HepG2 (cell line): ENCODE measurements around the gene L3MBTL4. TPM values are rescaled to one million over a fixed set of nuclear protein-coding genes. Genes with fewer than 3 reads are reported as not detected.

Source experiments
- ATAC-seq: fragments of 200-7000 bp; cut with Tn5 transposase; 3 replicates; pipeline ENCODE4 v1.9.1; 2020; ENCODE audit warnings: mild to moderate bottlenecking, moderate library complexity
- BruUV-seq: library from RNA; stranded (reverse); fragments of 400-500 nt; replicated peaks from 2 replicates; lab custom pipeline; 2021; lab: Mats Ljungman, UMichigan
- CTCF ChIA-PET: fragments of 300-600 bp; formaldehyde crosslinking; extraction: SDS; loops from one replicate; lab custom pipeline; 2021; ENCODE audit warnings: low total read pairs, inconsistent platforms, low intra/inter-chr PET ratio; lab: Yijun Ruan, JAX
- POLR2A ChIA-PET: fragments of 350-600 bp; sonication (Branson Sonifier 250); formaldehyde crosslinking; loops from one replicate; lab custom pipeline; 2020; ENCODE audit warnings: antibody characterized with exemption, inconsistent platforms; lab: Yijun Ruan, JAX
- DNase-seq: peaks from one replicate; pipeline ENCODE4 v3.0.0-alpha.2; 2015; ENCODE audit warnings: low spot score
- FAIRE-seq: peaks from 3 replicates; lab custom pipeline; 2011; peaks lifted over from hg19 to GRCh38; lab: Jason Lieb, UNC
- H2AFZ ChIP-seq: one replicate; pipeline ENCODE4 v1.6.1; 2011; ENCODE audit warnings: low read length, inconsistent platforms
- H3K27ac ChIP-seq: fragments of 300-600 bp; 3 replicates; pipeline ENCODE4 v1.8.0; 2011; ENCODE audit warnings: mixed run types, mild to moderate bottlenecking, mixed read lengths, low read length, inconsistent platforms; ENCODE audit not compliant: insufficient read depth; ENCODE audit errors: extremely low read length
- H3K27me3 ChIP-seq, 2 experiments: fragments of 200-600 bp in 1 of 2; 2 replicates in 1 of 2; 3 replicates in 1 of 2; pipeline versions ENCODE4 v1.6.0 to v1.8.0; 2011; ENCODE audit warnings: low read length in 2 of 2, mild to moderate bottlenecking in 2 of 2, moderate library complexity in 2 of 2, inconsistent platforms in 1 of 2; ENCODE audit not compliant: insufficient read depth in 2 of 2, control insufficient read depth in 1 of 2
- H3K36me3 ChIP-seq, 2 experiments: fragments of 200-600 bp in 1 of 2; replicated peaks in 1 of 2; 2 replicates in 1 of 2; 3 replicates in 1 of 2; pipeline versions ENCODE4 v1.5.1 to v1.8.0; 2011; ENCODE audit warnings: low read length in 2 of 2, inconsistent platforms in 1 of 2; ENCODE audit not compliant: insufficient read depth in 2 of 2, control insufficient read depth in 1 of 2
- H3K4me1 ChIP-seq: 2 replicates; pipeline ENCODE4 v1.5.1; 2012; ENCODE audit warnings: low read length, inconsistent platforms; ENCODE audit not compliant: insufficient read depth
- H3K4me2 ChIP-seq: 2 replicates; pipeline ENCODE4 v1.6.0; 2011; ENCODE audit warnings: low read depth, low read length, inconsistent platforms
- H3K4me3 ChIP-seq, 3 experiments: fragments of 200-600 bp in 1 of 3; sonication (generic), shearing (Covaris generic) in 1 of 3; replicated peaks in 1 of 3; 2 replicates each; pipeline ENCODE4 v1.5.1; 2011 to 2016; ENCODE audit warnings: low read length in 3 of 3, inconsistent platforms in 2 of 3, low read depth in 2 of 3, mild to moderate bottlenecking in 2 of 3, control low read depth in 1 of 3, mixed read lengths in 1 of 3; ENCODE audit not compliant: insufficient read depth in 1 of 3
- H3K79me2 ChIP-seq: one replicate; pipeline ENCODE4 v1.6.1; 2011; ENCODE audit warnings: low read length, inconsistent platforms; ENCODE audit not compliant: insufficient read depth
- H3K9ac ChIP-seq: 2 replicates; pipeline ENCODE4 v1.6.0; 2011; ENCODE audit warnings: mild to moderate bottlenecking, low read depth, low read length, inconsistent platforms; ENCODE audit not compliant: insufficient read depth
- H3K9me3 ChIP-seq: 2 replicates; pipeline ENCODE4 v1.5.1; 2012; ENCODE audit warnings: mild to moderate bottlenecking, low read length
- H4K20me1 ChIP-seq: 2 replicates; pipeline ENCODE4 v1.6.0; 2011; ENCODE audit warnings: inconsistent platforms, mild to moderate bottlenecking, low read length, moderate library complexity; ENCODE audit not compliant: insufficient read depth
- FOXA1 ChIP-seq, 2 experiments: fragments of 450-650 bp in 1 of 2; sonication (generic) in 1 of 2; formaldehyde crosslinking in 1 of 2; IDR thresholded peaks; 2 replicates each; pipeline versions ENCODE4 v1.4.0 to v1.6.1; 2016 to 2020; ENCODE audit warnings: missing genetic modification reagents in 1 of 2
- MEIS1 ChIP-seq: sonication (generic); formaldehyde crosslinking; IDR thresholded peaks from 2 replicates; pipeline ENCODE4 v1.9.0; 2021; ENCODE audit warnings: mild to moderate bottlenecking, missing genetic modification reagents, moderate library complexity, borderline replicate concordance
- MEIS2 ChIP-seq: sonication (generic); formaldehyde crosslinking; IDR thresholded peaks from 2 replicates; pipeline ENCODE4 v1.9.0; 2021; ENCODE audit warnings: mild to moderate bottlenecking, missing genetic modification reagents
- RNF2 ChIP-seq: fragments of 450-650 bp; conservative IDR thresholded peaks from 2 replicates; pipeline ENCODE4 v1.6.1; 2016; ENCODE audit warnings: low read depth
- ZNF142 ChIP-seq: sonication (generic); formaldehyde crosslinking; IDR thresholded peaks from 2 replicates; pipeline ENCODE4 v1.4.0; 2020; ENCODE audit warnings: missing genetic modification reagents
- ZNF205 ChIP-seq: IDR thresholded peaks from 2 replicates; pipeline ENCODE4 v1.6.1; 2018; ENCODE audit warnings: missing biosample characterization, missing genetic modification reagents
- ZNF30 ChIP-seq: sonication (generic); formaldehyde crosslinking; IDR thresholded peaks from 2 replicates; pipeline ENCODE4 v1.5.0; 2020; ENCODE audit warnings: mild to moderate bottlenecking, missing genetic modification reagents
- ZNF547 ChIP-seq: sonication (generic); formaldehyde crosslinking; IDR thresholded peaks from 2 replicates; pipeline ENCODE4 v1.5.1; 2020; ENCODE audit warnings: mild to moderate bottlenecking, missing genetic modification reagents
- ZNF792 ChIP-seq: IDR thresholded peaks from 2 replicates; pipeline ENCODE4 v1.6.1; 2016
- ZNF891 ChIP-seq: sonication (generic); formaldehyde crosslinking; IDR thresholded peaks from 2 replicates; pipeline ENCODE4 v1.5.0; 2020; ENCODE audit warnings: mild to moderate bottlenecking, missing genetic modification reagents
- ZSCAN31 ChIP-seq: sonication (generic); formaldehyde crosslinking; IDR thresholded peaks from 2 replicates; pipeline ENCODE4 v1.5.0; 2020; ENCODE audit warnings: low read depth, mild to moderate bottlenecking, missing genetic modification reagents
- whole genome bisulfite sequencing: methylation state at CpG from one replicate; pipeline ENCODE4 v1.1.6; 2017; ENCODE audit warnings: low lambda C conversion rate; 5-methylcytosine and 5-hydroxymethylcytosine counted together
- in situ Hi-C: cut with HindIII; loops from 2 replicates; pipeline ENCODE4 v1.10.0; 2017; ENCODE audit warnings: low pct_unique_long_range_greater_than_20kb; ENCODE audit not compliant: extremely low pct_ligation_motif_present
- intact Hi-C: fragments of 100-400 bp; cut with micrococcal nuclease; formaldehyde crosslinking; loops from one replicate; pipeline ENCODE4 v1.10.0; 2022; ENCODE audit not compliant: unreplicated experiment
- polyA plus RNA-seq, 8 experiments: library from polyadenylated mRNA; depleted of rRNA in 3 of 8; stranded (reverse) in 7 of 8; unstranded in 1 of 8; fragments of >200 nt; fragmentation: Illumina TruSeq in 4 of 8; extraction: Trizol in 4 of 8; gene quantifications; 2 replicates each; pipeline versions ENCODE4 v1.2.1 to v1.2.3, GENCODE V29; 2011 to 2016; ENCODE audit warnings: low read depth in 4 of 8, missing spikeins in 1 of 8, mixed read lengths in 1 of 8; ENCODE audit not compliant: insufficient read depth in 1 of 8
- total RNA-seq, 5 experiments: library from RNA; depleted of rRNA; stranded (reverse); fragments of >200 nt; fragmentation: Illumina TruSeq; extraction: Trizol; gene quantifications; 2 replicates each; pipeline ENCODE4 v1.2.3, GENCODE V29; 2016; ENCODE audit warnings: low read depth in 1 of 5
- TF ChIP-seq, protein P1 (sequence below): sonication (generic); formaldehyde crosslinking; IDR thresholded peaks from 2 replicates; pipeline ENCODE4 v1.8.1; 2023; ENCODE audit warnings: mild to moderate bottlenecking, missing genetic modification reagents
- TF ChIP-seq, protein P2 (sequence below): sonication (generic); formaldehyde crosslinking; IDR thresholded peaks from 2 replicates; pipeline ENCODE4 v1.8.1; 2023; ENCODE audit warnings: missing genetic modification reagents, mild to moderate bottlenecking, borderline replicate concordance
- TF ChIP-seq, protein P3 (sequence below), 2 experiments: sonication (generic) in 1 of 2; formaldehyde crosslinking in 1 of 2; IDR thresholded peaks; 2 replicates each; pipeline versions ENCODE4 v1.4.0 to v1.6.1; 2018 to 2020; ENCODE audit warnings: missing genetic modification reagents in 2 of 2, borderline replicate concordance in 1 of 2, low read depth in 1 of 2, mild to moderate bottlenecking in 1 of 2, missing biosample characterization in 1 of 2
- TF ChIP-seq, protein P4 (sequence below): sonication (generic); formaldehyde crosslinking; IDR thresholded peaks from 2 replicates; pipeline ENCODE4 v1.9.0; 2021; ENCODE audit warnings: missing genetic modification reagents, mild to moderate bottlenecking, borderline replicate concordance

The L3MBTL4 gene
- total and polyA plus RNA-seq, 2 of the 13 experiments (the other 11 are each of a cell fraction or from before 2014, with no cell fraction given), result 10.8 to 13.3 TPM

- intact Hi-C loops (no loop called here), in situ Hi-C loops (no loop called here)
- H3K79me2 ChIP-seq, result no peaks in the 10 kb centered on the region
- no peak overlapping the region for H3K4me2 ChIP-seq
- H2AFZ ChIP-seq, result no peak overlapping the region
- DNase-seq (no peak), ATAC-seq (no peak), FAIRE-seq (no peak)
- WGBS, result 33% methylated on average over 5 of the region's 5 CpGs
- BruUV-seq, result no TSS peak
- no peaks in the 10 kb centered on the region for H3K4me1 ChIP-seq
- H4K20me1 ChIP-seq, result no peaks in the 10 kb centered on the region
- POLR2A ChIA-PET, result no interaction called here
- no peak overlapping the region for H3K4me3 ChIP-seq
- H3K36me3 ChIP-seq, result no peaks in the 10 kb centered on the region
- no peak overlapping the region for H3K9ac ChIP-seq
- no peaks in the 10 kb centered on the region for H3K27me3 ChIP-seq
- H3K27ac ChIP-seq, result no peak overlapping the region
- CTCF ChIA-PET, result no interaction called here
- no peaks in the 10 kb centered on the region for H3K9me3 ChIP-seq
- TF ChIP-seq, protein P1, sequence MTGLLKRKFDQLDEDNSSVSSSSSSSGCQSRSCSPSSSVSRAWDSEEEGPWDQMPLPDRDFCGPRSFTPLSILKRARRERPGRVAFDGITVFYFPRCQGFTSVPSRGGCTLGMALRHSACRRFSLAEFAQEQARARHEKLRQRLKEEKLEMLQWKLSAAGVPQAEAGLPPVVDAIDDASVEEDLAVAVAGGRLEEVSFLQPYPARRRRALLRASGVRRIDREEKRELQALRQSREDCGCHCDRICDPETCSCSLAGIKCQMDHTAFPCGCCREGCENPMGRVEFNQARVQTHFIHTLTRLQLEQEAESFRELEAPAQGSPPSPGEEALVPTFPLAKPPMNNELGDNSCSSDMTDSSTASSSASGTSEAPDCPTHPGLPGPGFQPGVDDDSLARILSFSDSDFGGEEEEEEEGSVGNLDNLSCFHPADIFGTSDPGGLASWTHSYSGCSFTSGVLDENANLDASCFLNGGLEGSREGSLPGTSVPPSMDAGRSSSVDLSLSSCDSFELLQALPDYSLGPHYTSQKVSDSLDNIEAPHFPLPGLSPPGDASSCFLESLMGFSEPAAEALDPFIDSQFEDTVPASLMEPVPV (CRISPR knock-in tag), result no peak
- TF ChIP-seq ZNF30 (no peak), MEIS2 (CRISPR knock-in tag) (no peak), ZNF792 (CRISPR knock-in tag) (no peak), MEIS1 (no peak), ZNF205 (CRISPR knock-in tag) (no peak), FOXA1 (IDR thresholded peaks at IDR 0.05) (no peak), FOXA1 (CRISPR knock-in tag; IDR thresholded peaks at IDR 0.05) (no peak), ZNF142 (CRISPR knock-in tag) (no peak), ZNF891 (CRISPR knock-in tag) (no peak), ZSCAN31 (CRISPR knock-in tag) (no peak), ZNF547 (CRISPR knock-in tag) (no peak), RNF2 (no peak)
- TF ChIP-seq, protein P2, sequence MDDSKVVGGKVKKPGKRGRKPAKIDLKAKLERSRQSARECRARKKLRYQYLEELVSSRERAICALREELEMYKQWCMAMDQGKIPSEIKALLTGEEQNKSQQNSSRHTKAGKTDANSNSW (CRISPR knock-in tag), result no peak
- TF ChIP-seq, protein P3, sequence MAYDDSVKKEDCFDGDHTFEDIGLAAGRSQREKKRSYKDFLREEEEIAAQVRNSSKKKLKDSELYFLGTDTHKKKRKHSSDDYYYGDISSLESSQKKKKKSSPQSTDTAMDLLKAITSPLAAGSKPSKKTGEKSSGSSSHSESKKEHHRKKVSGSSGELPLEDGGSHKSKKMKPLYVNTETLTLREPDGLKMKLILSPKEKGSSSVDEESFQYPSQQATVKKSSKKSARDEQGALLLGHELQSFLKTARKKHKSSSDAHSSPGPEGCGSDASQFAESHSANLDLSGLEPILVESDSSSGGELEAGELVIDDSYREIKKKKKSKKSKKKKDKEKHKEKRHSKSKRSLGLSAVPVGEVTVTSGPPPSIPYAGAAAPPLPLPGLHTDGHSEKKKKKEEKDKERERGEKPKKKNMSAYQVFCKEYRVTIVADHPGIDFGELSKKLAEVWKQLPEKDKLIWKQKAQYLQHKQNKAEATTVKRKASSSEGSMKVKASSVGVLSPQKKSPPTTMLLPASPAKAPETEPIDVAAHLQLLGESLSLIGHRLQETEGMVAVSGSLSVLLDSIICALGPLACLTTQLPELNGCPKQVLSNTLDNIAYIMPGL (CRISPR knock-in tag; IDR thresholded peaks at IDR 0.05; ENCODE audit: borderline replicate concordance in 1 of 2, low read depth in 1 of 2), result no peak
- TF ChIP-seq, protein P4, sequence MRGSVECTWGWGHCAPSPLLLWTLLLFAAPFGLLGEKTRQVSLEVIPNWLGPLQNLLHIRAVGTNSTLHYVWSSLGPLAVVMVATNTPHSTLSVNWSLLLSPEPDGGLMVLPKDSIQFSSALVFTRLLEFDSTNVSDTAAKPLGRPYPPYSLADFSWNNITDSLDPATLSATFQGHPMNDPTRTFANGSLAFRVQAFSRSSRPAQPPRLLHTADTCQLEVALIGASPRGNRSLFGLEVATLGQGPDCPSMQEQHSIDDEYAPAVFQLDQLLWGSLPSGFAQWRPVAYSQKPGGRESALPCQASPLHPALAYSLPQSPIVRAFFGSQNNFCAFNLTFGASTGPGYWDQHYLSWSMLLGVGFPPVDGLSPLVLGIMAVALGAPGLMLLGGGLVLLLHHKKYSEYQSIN, result no peak
These were observed 8.6 kb upstream of the L3MBTL4 start for GRCh38 chr18:6423289-6423688.
